GM10266 (cell line): Measurements from ENCODE around the gene RTN4RL1.

ENCODE experiments used
- DNase-seq: peaks from one replicate; pipeline ENCODE4 v3.0.0; 2012; ENCODE audit errors: extremely low spot score
- CTCF ChIP-seq: IDR thresholded peaks from 2 replicates; pipeline ENCODE4 v1.5.1; 2012; ENCODE audit warnings: mild to moderate bottlenecking, low read depth; ENCODE audit not compliant: control insufficient read depth, insufficient read depth; ENCODE audit errors: missing control alignments

Gene RTN4RL1

GRCh38 chr17:1941272-1942065 lies 83.7 kb downstream of the RTN4RL1 start:
- DNase-seq: no peak
- no peak for TF ChIP-seq CTCF

GRCh38 chr17:1940810-1941185 lies 84.3 kb downstream of the RTN4RL1 start:
- DNase-seq: peak; percentile 39
- no peak for TF ChIP-seq CTCF

GRCh38 chr17:1939981-1940809 lies 84.9 kb downstream of the RTN4RL1 start:
- TF ChIP-seq CTCF: no peak
- no peak for DNase-seq

- no peak for DNase-seq
- no peak for TF ChIP-seq CTCF
Observed at GRCh38 chr17:1937461-1937860, 87.7 kb downstream of the RTN4RL1 start.

- DNase-seq: no peak
- TF ChIP-seq CTCF: no peak
Observed at GRCh38 chr17:1936766-1937165, 88.4 kb downstream of the RTN4RL1 start.

- no peak for DNase-seq
- TF ChIP-seq CTCF: no peak
Observed at GRCh38 chr17:1934901-1935300, 90.2 kb downstream of the RTN4RL1 start.
